HG02759 (cell line): ENCODE results near the gene KLRD1.
A peak's percentile ranks its signal among the peaks of the same experiment; 100 is the strongest.
"Not testable (repeated sequence)": the region's sequence is repeated elsewhere in the genome, so short reads cannot be mapped to it uniquely, and the experiment has no call there.

Experiments used
- ATAC-seq: cut with Tn5 transposase; IDR thresholded peaks from one replicate; pipeline ENCODE4 v1.9.1; 2021; ENCODE audit warnings: mild to moderate bottlenecking, moderate library complexity; ENCODE audit not compliant: unreplicated experiment

KLRD1 gene

GRCh38 chr12:10336196-10336595 is 28.5 kb downstream of the KLRD1 start:
- not testable (repeated sequence) for ATAC-seq

- not testable (repeated sequence) for ATAC-seq
Measured at GRCh38 chr12:10338470-10338869, 30.8 kb downstream of the KLRD1 start.

GRCh38 chr12:10339053-10339840 is 31.6 kb downstream of the KLRD1 start:
- ATAC-seq = no peak

GRCh38 chr12:10340946-10341345 is 33.3 kb downstream of the KLRD1 start:
- not testable (repeated sequence) for ATAC-seq

GRCh38 chr12:10341892-10342509 is 34.3 kb downstream of the KLRD1 start:
- ATAC-seq = no peak

GRCh38 chr12:10351457-10351856 is 43.8 kb downstream of the KLRD1 start:
- ATAC-seq = not testable (repeated sequence)

GRCh38 chr12:10354071-10354470 is 46.4 kb downstream of the KLRD1 start:
- no peak for ATAC-seq

- no peak for ATAC-seq
Measured at GRCh38 chr12:10354502-10354901, 46.8 kb downstream of the KLRD1 start.

GRCh38 chr12:10358131-10358530 is 50.5 kb downstream of the KLRD1 start:
- no peak for ATAC-seq

- ATAC-seq = no peak
Measured at GRCh38 chr12:10358969-10359368, 51.3 kb downstream of the KLRD1 start.

GRCh38 chr12:10361084-10361483 is 53.4 kb downstream of the KLRD1 start:
- ATAC-seq = no peak

- ATAC-seq = no peak
Measured at GRCh38 chr12:10361622-10362021, 54.0 kb downstream of the KLRD1 start.

GRCh38 chr12:10362325-10362724 is 54.7 kb downstream of the KLRD1 start:
- ATAC-seq = no peak

GRCh38 chr12:10362828-10363657 is 55.4 kb downstream of the KLRD1 start:
- no peak for ATAC-seq

- no peak for ATAC-seq
Measured at GRCh38 chr12:10363658-10363913, 55.9 kb downstream of the KLRD1 start.

- peak; percentile 87 for ATAC-seq
Measured at GRCh38 chr12:10363914-10364814, 56.5 kb downstream of the KLRD1 start.

GRCh38 chr12:10364815-10365622 is 57.3 kb downstream of the KLRD1 start:
- peak; percentile 57 for ATAC-seq

- no peak for ATAC-seq
Measured at GRCh38 chr12:10365696-10366405, 58.2 kb downstream of the KLRD1 start.

GRCh38 chr12:10366875-10367274 is 59.2 kb downstream of the KLRD1 start:
- ATAC-seq = no peak
